NCI-H1105 treated with DMSO at 0.1 percent for 48 hours (cell line): ENCODE measurements around the gene RIPK3.
"Not testable (repeated sequence)": the region's sequence is repeated elsewhere in the genome, so short reads cannot be mapped to it uniquely, and the experiment has no call there.

Experiments used
- DNase-seq: peaks from one replicate; lab custom pipeline; 2025; lab: John Stamatoyannopoulos, UW

RIPK3 gene

DNA sequence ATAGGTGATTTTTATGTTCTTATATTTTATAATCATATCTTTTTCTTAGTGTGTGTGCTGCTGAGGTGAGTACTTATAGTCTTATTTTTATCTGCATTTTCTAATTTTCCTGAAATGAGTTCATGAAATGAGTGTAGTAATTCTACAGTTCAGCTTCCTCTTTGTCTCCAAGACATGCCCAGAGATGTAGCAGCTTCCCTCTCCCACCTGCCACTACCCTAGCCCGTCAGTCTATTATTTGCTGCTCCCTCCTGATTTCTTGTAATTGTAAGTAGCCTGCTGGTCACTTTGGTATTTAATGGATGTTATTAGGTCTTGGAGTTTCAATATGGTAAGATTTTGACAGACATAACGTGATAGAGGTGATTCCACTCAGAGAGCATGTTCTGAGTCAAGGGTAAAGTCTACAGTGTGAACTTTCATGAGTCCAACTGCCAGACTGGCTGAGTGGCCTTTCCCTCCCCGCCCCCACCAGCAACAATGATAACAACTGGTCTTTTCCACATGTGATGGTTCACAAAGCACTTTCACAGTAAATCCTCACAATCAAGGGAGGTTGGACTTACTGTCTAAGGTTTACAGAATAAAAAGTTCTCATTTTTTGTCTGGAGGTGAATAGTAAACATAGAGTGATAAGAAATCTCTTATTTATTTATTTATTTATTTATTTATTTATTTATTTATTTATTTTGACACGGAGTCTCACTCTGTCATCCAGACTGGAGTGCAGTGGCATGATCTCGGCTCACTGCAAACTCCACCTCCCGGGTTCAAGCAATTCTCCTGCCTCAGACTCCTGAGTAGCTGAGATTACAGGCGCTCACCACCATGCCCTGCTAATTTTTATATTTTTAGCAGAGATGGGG lies 4.2 kb upstream of the RIPK3 start:
- DNase-seq = no peak

DNA sequence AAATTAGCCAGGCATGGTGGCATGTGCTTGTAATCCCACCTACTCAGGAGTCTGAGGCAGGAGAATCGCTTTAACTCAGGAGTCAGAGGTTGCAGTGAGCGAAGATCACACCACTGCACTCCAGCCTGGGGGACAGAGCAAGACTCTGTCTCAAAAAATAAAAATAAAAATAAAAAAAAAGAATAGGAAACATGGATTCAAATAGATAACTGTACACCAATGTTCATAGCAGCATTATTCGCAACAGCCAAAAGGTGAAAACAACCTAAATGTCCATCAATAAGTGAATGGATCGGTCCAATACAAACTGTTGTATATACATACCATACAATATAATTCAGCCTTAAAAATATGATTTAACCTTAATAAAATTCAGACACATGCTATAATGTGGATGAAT lies 3.1 kb upstream of the RIPK3 start:
- DNase-seq = no peak

DNA sequence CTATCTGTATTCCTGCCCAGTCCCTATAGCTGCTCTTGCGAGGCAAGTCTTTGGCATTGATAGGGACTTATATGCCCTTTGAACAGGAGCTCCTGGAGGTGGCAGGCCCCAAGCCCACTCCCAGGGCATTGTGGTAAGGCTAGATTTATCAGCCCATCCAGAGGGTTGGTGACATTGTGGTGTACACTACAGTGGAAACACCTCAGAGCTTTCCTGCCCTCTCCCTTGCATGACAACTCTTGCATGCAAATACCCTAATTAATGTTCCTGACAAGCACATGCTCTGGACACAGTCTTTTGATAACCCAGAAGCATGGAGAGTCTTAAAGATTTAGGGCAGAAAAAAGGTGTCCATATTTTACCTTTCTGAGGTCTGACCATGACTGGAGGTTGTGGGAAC lies 815 bp upstream of the RIPK3 start:
- no peak for DNase-seq

DNA sequence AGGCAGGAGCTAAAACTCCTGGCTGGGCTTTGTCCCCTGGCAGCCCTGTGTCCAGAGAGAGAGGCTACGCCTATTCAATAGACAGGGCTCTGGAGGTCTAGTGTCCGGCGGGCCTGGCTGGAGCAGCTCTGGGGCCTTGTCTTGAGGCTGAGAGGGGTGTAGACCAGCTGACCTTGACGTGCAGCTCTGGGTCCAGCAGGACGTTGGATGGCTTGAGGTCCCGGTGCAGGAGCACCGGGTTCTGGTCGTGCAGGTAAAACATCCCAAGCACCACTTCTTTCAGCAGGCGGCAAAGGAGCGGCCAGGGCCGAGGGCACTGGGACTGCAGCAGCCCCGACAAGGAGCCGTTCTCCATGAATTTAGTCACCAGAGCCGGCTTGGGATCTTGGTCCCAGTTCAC lies 948 bp downstream of the RIPK3 start:
- no peak for DNase-seq

DNA sequence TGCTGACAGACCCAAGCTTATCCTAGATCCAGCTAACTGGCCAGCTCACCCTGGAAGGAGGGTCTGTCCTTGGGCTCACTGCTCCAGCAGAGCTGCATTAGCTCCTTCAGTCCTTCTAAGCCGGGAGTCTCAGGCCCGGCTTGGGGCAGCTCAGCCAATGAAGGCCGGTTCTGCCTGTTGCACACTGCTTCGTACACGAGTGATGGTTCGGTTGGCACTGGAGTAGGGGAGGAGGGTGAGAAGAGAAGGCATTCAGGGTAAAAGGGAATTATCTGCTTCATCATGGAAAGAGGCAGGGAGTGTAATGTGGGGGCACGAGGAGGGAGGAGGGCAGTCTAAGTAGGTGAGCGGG lies 2.0 kb downstream of the RIPK3 start:
- no peak for DNase-seq

DNA sequence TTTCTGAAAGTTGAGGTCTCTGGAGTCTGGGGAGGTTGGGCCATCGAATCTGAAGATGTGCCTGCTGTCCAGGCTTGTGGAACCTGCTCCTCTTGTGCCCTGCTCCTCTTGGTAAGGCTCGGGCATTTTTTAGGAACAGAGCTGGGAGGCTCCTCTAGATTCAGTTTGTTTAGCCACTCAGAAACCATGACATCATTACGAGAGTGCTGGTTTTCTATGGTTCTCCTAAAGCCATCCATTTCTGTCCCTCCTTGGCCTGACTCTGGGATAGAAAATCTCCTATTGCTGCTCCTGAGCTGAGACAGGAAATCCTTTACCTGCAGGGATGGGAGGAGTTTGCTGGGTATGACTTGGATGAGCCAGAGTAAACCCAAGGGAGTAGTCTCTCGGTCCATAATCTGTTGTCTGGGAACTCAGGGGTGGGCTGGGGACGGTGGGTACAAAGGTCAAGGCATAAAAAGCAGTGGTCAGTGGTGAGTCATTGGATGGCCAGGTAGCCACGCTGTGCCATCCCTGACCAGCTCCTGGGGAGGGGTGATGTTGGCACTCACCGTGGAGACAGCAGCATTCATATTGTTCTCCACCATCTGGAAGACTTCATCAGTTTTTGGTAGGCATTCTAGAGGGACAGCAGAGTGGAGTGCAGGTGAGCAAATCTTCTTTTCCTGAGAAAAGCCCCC lies 2.5 kb downstream of the RIPK3 start:
- no peak for DNase-seq

DNA sequence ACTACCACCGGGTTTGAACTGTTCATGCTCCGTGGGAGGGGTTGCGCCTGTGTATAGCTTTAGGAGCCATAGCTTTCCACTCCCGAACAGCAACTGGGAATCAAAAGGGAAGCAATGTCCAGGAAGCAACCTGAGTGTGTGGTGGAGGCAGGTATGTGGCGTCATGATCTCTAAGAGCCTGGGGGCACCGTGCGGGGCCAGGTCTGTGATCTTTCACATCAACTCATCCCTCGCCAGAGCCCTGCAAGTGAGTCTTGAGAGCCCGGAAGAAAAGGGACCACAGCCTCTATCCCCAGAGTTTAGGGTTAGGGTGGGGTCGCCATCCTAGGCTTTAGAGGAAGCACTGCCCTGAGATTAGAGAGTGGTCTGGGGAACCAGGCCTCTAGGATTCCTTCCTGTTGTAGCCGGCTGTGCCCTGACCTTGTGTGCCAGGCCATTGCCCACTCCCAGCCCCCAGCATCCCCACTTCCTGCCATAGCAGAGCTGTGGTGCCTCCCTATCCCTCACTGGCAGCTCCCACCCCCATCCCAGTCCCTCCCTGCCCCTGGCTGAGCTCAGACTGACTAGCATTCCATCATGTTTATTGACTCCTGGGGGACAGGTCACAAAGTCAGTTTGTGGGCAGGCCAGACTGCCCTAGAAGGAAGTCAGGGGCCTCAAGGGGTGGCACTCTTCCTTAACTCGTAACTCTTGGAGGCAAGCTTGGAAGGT lies 4.2 kb downstream of the RIPK3 start:
- DNase-seq = no peak

DNA sequence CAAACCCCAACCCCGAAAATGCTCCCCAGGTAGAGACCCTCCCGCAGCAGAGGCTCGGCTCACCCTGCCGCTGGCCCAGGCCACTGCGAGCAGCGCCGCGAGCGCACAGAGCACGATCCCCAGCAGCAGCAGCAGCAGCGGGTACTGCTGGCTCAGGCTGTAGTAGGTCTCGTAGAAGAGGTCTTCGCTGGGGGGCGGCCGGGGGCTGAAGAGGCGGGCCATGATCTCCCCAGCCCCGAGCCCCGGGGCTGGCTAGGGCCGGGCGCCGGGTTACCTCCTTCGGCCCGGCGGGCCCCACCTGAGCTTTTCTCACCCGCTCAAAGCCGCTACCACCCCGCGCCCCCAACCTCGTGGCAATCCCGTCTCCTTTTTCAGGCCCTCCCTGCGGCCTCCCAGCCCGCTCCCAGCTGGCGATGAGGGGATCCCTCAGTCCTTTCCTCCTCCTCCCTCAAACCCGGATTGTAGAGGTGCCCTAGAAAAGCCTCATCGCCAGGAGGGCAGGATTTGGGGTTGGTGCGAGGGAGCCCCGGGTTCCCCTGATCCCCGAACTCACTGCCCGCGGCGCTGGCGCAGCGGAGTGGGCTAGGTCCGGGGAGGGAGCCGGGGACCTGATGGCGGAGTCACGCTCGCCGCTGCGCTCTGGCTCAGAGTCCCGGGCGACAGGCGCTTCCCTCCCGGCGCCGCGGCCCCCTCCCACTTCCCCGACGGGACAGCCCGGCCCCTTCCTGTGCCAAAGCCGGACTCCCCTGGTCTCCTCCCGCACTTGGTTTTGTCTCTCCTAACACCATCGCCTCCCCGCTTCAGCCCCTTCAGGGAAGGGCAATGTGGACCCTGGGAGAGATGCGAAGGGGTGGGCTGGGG lies 5.1 kb downstream of the RIPK3 start, which contains the start of gene ADCY4:
Gene ADCY4 (minus strand): TSS at position 641 of the 861 bp plus-strand sequence. CDS start 419 bp downstream, at position 222.
- DNase-seq = no peak

DNA sequence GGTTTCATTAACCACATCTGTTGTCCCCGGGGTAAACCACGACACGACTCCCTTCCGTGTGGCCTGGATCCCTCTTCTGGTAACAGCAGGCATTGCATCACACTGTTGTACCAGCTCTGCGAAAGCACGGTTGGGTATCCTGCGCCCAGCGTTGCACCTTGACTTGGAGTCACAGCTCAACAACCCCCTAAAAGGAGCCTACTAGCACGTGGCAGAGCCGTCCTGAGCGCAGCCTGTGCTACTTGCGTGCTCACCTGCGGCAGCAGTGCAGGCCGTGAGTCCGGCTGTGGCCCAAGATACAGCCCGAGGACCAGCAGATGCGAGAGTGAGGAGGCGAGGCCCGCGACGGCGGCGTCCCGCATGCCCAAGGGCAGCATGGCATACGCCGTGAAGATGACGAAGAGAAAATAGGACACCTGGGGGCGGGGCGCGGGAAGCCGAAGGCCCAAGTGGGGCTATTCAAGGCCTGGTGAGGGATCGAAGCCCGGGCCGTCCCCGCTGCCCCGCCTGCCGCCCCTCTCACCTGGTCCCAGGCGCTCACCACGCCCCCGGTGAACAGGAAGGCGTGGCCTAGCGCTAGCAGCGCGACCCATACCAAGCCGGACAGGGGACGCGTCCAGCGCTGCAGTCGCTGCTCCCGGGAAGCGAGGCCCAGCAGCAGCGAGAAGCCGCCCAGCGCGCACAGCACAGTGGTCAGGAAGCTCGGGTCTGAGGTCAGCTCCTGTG lies 7.4 kb downstream of the RIPK3 start:
- peak; percentile 68 for DNase-seq

DNA sequence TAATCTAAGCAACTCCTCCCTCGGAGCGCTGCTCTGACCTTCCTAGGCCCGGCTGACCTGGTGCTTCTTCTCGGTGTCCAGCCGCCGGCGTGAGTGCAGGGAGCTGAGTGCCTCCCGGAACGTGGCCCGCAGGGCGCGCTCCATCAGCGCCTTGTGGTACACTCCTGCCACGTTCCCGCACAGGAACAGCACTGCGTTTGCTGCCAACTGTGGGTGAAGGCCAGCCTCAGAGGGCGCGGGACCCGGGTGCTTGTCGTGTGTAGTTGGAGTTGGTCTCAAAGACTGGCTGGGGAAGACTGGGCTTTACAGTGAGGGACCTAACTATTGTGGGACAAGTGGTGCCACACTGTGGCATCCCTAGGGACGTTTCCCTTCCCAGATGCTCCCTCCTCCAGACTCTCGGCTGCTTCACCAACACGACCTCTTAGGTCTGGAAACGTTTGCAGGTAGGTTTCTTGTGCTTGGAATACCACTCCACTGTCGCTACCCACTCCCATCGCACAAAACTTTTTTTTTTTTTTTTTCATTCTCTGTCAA lies 8.0 kb downstream of the RIPK3 start:
- DNase-seq = no peak

DNA sequence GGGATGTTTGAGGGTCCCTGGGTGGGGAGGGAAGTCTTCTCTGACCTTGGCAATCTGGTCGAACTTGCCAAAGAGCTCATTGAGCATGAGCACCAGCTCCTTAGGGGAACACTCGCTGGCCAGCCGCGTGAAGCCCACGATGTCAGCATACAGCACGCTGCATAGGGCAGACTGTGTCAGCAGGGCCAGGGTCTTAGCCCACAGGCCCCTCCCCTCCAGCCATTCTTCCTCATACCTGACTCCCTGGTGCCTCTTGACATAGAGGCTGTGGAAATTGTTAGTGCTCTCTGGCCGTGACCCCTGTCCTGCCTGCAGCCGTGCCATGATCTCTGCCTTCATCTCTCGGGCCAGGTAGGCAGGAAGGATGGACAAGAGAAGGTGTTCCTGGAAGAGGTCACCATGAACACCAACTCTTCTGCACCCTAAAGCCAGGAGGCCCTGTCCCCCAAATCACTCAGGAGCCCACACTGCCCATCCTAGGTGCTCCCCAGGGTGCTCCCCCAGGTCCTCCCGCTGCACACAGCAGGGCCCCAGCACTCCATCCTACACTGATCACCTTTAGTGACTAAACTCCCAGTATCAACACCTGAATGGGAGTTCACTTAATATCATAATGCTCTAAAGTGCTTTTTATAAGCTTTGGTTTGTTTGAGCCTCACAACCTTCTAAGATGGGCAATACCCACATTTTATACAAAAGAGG lies 8.7 kb downstream of the RIPK3 start:
- DNase-seq = no peak

DNA sequence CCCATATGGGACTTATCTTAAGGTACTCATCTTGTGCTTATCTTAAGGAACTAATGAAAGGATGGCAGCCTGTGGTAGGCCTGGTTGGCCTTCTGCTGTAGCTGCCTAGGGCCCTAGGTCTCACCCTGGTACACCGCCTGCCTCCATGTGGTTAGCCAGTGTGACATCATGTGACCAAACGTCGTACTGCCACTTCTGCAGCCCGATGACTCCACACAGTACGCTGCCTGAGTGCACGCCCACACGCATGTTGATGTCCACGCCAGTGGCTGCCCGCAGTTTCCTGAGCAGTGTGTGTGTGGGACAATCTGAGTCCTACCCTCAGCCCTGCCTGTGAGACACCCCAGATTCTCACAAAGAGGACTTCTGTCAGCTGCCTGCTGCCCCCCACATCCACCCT lies 10.1 kb downstream of the RIPK3 start:
- DNase-seq = no peak

DNA sequence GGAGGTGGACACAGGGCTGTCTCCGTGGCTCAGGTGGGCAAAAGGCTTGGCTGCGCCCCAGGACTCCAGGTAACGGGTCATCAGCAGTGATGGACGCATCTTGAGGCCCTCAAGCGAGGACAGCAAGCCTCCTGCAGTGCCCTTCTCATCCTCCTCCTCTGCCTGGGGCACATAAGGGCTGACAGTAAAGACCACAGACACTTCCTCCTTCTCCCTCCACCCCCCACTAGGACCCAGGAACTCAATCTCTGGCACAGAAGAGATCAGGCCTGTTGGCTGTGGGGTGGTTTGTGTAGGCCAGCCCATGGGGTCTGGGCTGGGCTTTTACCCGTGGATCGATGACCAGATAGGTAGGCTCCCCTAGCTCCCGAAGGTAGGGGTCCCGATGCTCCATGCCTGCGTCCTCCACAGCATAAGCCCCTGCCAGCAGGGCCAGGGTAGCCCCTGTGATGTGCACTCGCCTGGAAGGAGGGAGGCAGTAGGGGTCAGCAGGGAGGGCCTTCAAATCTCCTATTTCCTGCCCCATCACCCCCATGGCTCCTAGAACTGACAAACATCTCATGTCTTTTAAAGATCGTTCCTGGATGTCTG lies 10.6 kb downstream of the RIPK3 start:
- DNase-seq = no peak

DNA sequence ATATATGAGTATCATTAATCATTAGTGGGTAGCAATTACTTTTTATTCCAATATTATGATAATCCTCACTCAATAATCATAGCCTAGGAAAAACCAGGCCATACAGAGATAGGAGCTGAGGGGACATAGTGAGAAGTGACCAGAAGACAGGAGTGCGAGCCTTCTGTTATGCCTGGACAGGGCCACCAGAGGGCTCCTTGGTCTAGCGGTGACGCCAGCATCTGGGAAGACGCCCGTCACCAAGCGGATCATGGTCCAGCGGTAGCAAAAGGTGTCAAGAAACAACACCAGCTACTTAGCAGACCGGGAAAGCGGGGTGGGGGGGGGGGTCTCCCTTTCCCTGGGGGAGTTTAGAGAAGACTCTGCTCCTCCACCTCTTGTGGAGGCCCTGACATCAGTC lies 11.9 kb downstream of the RIPK3 start:
- not testable (repeated sequence) for DNase-seq

DNA sequence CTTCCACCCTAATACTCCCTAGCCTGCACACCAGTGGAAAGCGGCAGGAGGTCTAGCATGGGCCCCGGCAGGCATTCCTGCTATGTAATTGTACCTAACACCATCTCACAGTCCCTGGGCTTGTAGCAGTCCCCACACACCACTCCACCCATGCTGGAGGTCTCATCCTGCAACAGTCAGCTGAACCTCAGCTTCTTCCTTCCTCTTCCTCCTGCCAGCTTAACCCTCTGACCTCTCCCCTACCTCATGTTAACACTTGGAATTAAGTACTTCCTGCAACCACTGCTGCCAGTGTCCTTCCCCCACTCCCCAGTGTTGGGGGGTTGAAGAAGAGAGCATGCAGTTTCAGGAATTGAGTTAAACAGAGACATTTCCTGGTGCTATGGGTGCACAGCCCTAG lies 12.5 kb downstream of the RIPK3 start:
- DNase-seq = no peak

DNA sequence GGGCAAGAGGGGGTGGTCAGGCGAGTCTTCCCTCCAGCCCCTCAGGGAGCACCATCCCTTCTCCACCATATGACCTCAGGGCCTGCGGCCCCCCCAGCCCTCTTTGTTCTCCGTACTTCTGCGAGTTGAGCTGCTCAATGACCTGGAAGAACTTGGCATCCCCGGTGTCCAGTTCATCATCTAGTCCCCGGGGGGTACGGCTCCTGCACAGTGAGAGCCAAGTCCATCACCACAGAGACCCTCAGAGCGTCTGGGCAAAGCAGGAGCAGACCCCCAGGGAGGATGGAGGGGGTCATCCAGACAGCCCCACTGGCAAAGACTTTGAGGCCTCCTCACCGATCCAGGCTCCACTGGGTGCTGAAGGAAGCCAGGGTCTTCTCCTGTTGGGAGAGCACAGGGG lies 13.8 kb downstream of the RIPK3 start:
- DNase-seq = no peak

DNA sequence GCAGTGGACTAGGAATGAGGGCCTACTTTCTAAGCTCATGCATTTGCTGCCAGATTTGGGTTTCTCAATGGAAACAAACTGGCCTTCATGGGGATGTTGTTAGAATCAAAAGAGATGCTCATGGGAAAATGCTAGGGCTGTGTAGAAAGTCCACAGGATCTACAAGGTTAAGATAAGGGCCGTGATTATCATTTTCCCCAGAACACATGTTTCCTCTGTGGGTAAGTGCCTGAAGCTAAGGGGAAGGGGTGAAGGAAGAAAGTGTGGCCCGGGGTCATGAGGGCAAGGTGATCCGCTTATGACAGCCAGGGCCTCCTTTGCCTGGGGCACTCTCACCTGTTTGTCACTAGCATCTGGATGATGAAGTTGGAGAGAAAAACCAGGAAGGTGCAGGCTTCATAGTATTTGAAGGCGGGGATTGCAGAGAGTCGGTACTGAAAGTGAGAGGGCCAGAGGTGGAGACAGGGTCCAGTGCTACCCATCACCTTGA lies 14.7 kb downstream of the RIPK3 start:
- no peak for DNase-seq

DNA sequence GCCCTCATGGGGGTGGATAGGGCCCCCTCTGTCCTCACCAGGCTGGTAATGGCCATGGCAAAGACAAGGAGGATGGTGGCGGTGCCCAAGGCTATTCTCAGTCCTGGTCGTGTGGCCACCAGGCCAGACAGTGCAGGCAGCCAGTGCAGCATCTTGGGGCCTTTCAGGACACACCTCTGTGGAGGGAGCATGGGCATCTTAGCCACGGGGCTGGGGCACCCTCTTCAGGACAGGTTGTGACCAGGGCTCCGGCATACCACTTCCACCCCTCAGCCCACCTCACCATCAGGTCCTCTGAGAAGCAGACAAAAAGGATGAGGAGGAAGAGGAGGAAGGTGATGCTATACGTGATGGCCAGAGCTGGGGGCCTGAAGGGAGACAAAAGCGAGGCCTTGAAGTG lies 15.8 kb downstream of the RIPK3 start:
- DNase-seq = no peak

DNA sequence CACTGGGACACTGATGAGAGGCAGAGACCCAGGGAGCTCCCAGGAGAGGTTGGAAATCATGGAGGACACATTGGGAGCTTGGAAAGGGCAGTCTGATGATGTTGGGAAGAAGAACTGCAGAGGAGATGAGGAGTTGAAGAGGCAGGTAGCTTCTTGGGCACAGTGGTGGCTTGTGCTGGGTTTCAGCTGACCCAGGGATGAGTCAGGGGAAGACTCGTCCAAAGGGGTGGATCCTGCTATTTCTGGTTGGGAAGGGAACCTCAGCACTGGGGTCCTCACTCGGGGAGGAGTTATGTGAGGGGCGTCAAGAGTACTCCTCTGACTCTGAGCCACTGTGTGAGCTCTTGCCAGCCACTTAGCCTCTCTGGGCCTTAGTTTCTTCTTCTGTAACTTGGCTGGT lies 16.4 kb downstream of the RIPK3 start:
- no peak for DNase-seq

DNA sequence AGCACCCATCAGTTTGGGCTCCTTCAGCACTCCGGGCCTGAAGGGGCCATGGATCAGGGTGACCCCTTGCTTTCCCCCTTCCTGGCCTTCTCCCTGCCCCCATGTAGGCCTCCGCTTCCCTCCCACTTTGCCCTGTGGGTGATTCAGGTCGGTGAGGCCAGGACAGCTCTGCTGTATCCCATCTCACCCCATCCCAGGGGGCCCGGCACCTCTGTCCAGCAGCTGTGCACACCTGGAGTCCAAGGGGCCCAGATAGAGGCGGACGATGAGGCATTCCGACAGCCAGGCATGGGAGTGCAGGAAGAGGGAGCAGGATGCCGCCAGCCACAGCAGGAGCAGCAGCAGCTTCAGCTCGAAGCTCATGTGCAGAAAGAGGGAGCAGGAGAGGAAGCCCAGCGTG lies 17.1 kb downstream of the RIPK3 start:
- DNase-seq = no peak
